Neural cell (in vitro differentiated cells): Measurements from ENCODE around the gene GRIN3B. TPM values are rescaled to one million over a fixed set of nuclear protein-coding genes. Genes with fewer than 3 reads are reported as not detected.

ENCODE experiments used
- H2AFZ ChIP-seq: fragments of 200-600, 300-800 bp; sonication (generic), shearing (Covaris generic); 2 replicates; pipeline ENCODE4 v1.6.0; 2014; ENCODE audit warnings: low read depth, mild to moderate bottlenecking, antibody characterized with exemption, low read length, moderate library complexity
- H3F3A ChIP-seq: fragments of 200-600 bp; shearing (Covaris generic); 2 replicates; pipeline ENCODE4 v1.6.1; 2016; ENCODE audit warnings: mild to moderate bottlenecking, moderate library complexity, mixed read lengths, antibody characterized with exemption, low read length; ENCODE audit not compliant: insufficient read depth, poor library complexity, severe bottlenecking
- H3K27ac ChIP-seq: fragments of 200-600, 300-800 bp; sonication (generic), shearing (Covaris generic); 2 replicates; pipeline ENCODE4 v1.5.1; 2014; ENCODE audit warnings: mild to moderate bottlenecking, low read length, moderate library complexity
- H3K27me3 ChIP-seq: fragments of 300-800, 200-600 bp; sonication (generic), shearing (Covaris generic); 2 replicates; pipeline ENCODE4 v1.6.0; 2014; ENCODE audit warnings: mild to moderate bottlenecking, low read depth, low read length, moderate library complexity; ENCODE audit not compliant: insufficient read depth
- H3K36me3 ChIP-seq: fragments of 300-800, 200-600 bp; sonication (generic), shearing (Covaris generic); 2 replicates; pipeline ENCODE4 v1.5.1; 2014; ENCODE audit warnings: mild to moderate bottlenecking, antibody characterized with exemption, low read length, moderate library complexity; ENCODE audit not compliant: insufficient read depth
- H3K4me2 ChIP-seq: fragments of 300-800, 200-600 bp; sonication (generic), shearing (Covaris generic); 2 replicates; pipeline ENCODE4 v1.6.0; 2014; ENCODE audit warnings: mild to moderate bottlenecking, low read length
- H3K4me3 ChIP-seq: fragments of 300-800, 200-600 bp; sonication (generic), shearing (Covaris generic); 2 replicates; pipeline ENCODE4 v1.5.1; 2014; ENCODE audit warnings: mild to moderate bottlenecking, low read length, moderate library complexity
- H3K79me2 ChIP-seq: fragments of 200-600 bp; shearing (Covaris generic); replicated peaks from 2 replicates; pipeline ENCODE4 v1.6.0; 2014; ENCODE audit warnings: mild to moderate bottlenecking, low read length, moderate library complexity; ENCODE audit not compliant: insufficient read depth
- H3K9ac ChIP-seq: fragments of 300-800, 200-600 bp; sonication (generic), shearing (Covaris generic); 2 replicates; pipeline ENCODE4 v1.6.1; 2016; ENCODE audit warnings: mild to moderate bottlenecking, low read length, mixed read lengths
- H3K9me2 ChIP-seq: fragments of 200-600 bp; shearing (Covaris generic); 2 replicates; pipeline ENCODE4 v1.6.1; 2016; ENCODE audit warnings: mild to moderate bottlenecking, low read length, mixed read lengths; ENCODE audit not compliant: insufficient read depth
- H3K9me3 ChIP-seq: fragments of 200-600, 300-800 bp; sonication (generic), shearing (Covaris generic); 2 replicates; pipeline ENCODE4 v1.6.1; 2016; ENCODE audit warnings: mild to moderate bottlenecking, mixed run types, low read length, moderate library complexity, mixed read lengths
- H4K20me1 ChIP-seq: fragments of 200-600 bp; shearing (Covaris generic); 2 replicates; pipeline ENCODE4 v1.6.1; 2016; ENCODE audit warnings: mild to moderate bottlenecking, mixed run types; ENCODE audit not compliant: insufficient read depth
- EP300 ChIP-seq: fragments of 450-650 bp; conservative IDR thresholded peaks from 2 replicates; pipeline ENCODE4 v1.6.1; 2014; ENCODE audit warnings: antibody characterized with exemption, mild to moderate bottlenecking, moderate library complexity; ENCODE audit not compliant: poor library complexity, severe bottlenecking
- EZH2 ChIP-seq: fragments of 200-600, 300-800 bp; shearing (Covaris generic), sonication (generic); IDR thresholded peaks from 2 replicates; pipeline ENCODE4 v1.6.1; 2014; ENCODE audit warnings: antibody characterized with exemption, low read length, borderline replicate concordance, mild to moderate bottlenecking; ENCODE audit not compliant: insufficient read depth, poor library complexity, severe bottlenecking
- MXI1 ChIP-seq: fragments of 450-650 bp; conservative IDR thresholded peaks from 2 replicates; pipeline ENCODE4 v1.6.1; 2014; ENCODE audit warnings: antibody characterized with exemption, mild to moderate bottlenecking; ENCODE audit not compliant: poor library complexity, severe bottlenecking
- POLR2AphosphoS5 ChIP-seq: IDR thresholded peaks from 2 replicates; pipeline ENCODE4 v1.6.1; 2012
- RAD21 ChIP-seq: fragments of 450-650 bp; conservative IDR thresholded peaks from 2 replicates; pipeline ENCODE4 v1.6.1; 2014; ENCODE audit warnings: antibody characterized with exemption, mild to moderate bottlenecking, moderate library complexity
- SMC3 ChIP-seq: fragments of 450-650 bp; conservative IDR thresholded peaks from 2 replicates; pipeline ENCODE4 v1.6.1; 2014; ENCODE audit warnings: antibody characterized with exemption, mild to moderate bottlenecking, moderate library complexity; ENCODE audit not compliant: poor library complexity
- TAF1 ChIP-seq: IDR thresholded peaks from 2 replicates; pipeline ENCODE4 v1.6.1; 2012; ENCODE audit warnings: low read depth
- polyA plus RNA-seq: library from polyadenylated mRNA; depleted of rRNA; stranded (reverse); fragments of >200 nt; gene quantifications from 2 replicates; pipeline ENCODE4 v1.2.3, GENCODE V29; 2014
- TF ChIP-seq, protein P1 (sequence below): fragments of 450-650 bp; IDR thresholded peaks from 2 replicates; pipeline ENCODE4 v1.5.1; 2014; ENCODE audit warnings: antibody characterized with exemption, mild to moderate bottlenecking, moderate library complexity; ENCODE audit not compliant: poor library complexity, severe bottlenecking
- TF ChIP-seq, protein P2 (sequence below): IDR thresholded peaks from 2 replicates; pipeline ENCODE4 v1.6.1; 2012; ENCODE audit warnings: borderline replicate concordance

Gene GRIN3B
- polyA plus RNA-seq, 1 donor from 2014 or later = 0.46 TPM

DNA sequence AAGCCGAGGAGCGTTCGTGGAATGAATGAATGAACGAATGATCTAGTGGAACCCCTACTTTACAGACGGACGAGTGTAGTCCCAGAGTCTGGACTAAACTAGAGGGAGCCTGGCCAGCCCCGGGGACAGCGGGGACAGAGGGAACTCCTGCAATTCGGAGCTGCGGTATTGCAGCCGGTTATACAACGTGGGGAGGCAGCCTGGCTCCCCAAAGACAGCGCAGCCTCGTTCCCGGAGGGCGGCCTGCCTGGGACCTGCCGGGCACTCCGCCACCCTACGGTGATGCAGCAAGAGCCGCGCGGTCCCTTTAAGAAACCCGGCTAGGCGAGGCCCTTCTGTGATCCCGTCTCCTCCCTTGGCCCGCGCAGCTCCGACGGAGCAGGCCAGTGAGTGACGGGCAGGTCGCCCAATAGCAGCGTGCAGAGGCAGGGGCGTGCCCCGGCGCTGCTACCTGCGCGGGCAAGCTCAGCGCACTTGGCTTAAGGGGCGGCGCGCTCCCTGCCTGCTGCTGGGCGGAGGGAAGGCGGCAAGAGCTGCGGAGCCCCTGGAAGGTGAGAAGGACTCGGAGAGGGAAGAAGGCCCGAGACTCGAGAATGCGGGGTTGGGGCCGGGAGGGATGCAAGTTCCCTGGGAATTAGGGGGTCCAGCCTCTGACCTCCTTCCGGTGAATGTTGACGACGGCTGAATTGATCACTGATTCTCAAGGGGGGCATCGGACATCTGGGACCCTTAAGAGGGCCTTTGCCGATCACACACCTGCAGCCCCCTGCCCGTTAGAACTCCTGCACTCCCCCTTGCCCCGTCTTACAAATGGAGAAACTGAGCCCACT lies 39.6 kb downstream of the GRIN3B start, which contains the start of gene ABCA7:
Gene ABCA7 (plus strand): TSS at position 462 of the 830 bp plus-strand sequence. CDS start 1,255 bp downstream, outside the sequence.
- Histone ChIP-seq H3K9ac (peak within 1 kb of the TSS; percentile 73), H3K27ac (peak within 1 kb of the TSS; percentile 50), H4K20me1 (no peaks in the 10 kb centered on the region), H3K79me2 (no peaks in the 10 kb centered on the region), H3K9me2 (no peaks in the 10 kb centered on the region), H3K36me3 (no peaks in the 10 kb centered on the region), H3K27me3 (no peaks in the 10 kb centered on the region), H3K9me3 (no peaks in the 10 kb centered on the region), H2AFZ (peak within 1 kb of the TSS; percentile 14), H3F3A (no peaks in the 10 kb centered on the region), H3K4me3 (peak within 1 kb of the TSS; percentile 81), H3K4me2 (peak within 1 kb of the TSS; percentile 80)
- TF ChIP-seq POLR2AphosphoS5 = peak; percentile 83
- TF ChIP-seq MXI1 = peak; percentile 70
- TF ChIP-seq EP300 = no peak
- TF ChIP-seq, protein P1, sequence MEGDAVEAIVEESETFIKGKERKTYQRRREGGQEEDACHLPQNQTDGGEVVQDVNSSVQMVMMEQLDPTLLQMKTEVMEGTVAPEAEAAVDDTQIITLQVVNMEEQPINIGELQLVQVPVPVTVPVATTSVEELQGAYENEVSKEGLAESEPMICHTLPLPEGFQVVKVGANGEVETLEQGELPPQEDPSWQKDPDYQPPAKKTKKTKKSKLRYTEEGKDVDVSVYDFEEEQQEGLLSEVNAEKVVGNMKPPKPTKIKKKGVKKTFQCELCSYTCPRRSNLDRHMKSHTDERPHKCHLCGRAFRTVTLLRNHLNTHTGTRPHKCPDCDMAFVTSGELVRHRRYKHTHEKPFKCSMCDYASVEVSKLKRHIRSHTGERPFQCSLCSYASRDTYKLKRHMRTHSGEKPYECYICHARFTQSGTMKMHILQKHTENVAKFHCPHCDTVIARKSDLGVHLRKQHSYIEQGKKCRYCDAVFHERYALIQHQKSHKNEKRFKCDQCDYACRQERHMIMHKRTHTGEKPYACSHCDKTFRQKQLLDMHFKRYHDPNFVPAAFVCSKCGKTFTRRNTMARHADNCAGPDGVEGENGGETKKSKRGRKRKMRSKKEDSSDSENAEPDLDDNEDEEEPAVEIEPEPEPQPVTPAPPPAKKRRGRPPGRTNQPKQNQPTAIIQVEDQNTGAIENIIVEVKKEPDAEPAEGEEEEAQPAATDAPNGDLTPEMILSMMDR = peak; percentile 22
- peak; percentile 25 for TF ChIP-seq RAD21
- peak; percentile 22 for TF ChIP-seq SMC3
- peak; percentile 64 for TF ChIP-seq TAF1
- no peak for TF ChIP-seq EZH2

DNA sequence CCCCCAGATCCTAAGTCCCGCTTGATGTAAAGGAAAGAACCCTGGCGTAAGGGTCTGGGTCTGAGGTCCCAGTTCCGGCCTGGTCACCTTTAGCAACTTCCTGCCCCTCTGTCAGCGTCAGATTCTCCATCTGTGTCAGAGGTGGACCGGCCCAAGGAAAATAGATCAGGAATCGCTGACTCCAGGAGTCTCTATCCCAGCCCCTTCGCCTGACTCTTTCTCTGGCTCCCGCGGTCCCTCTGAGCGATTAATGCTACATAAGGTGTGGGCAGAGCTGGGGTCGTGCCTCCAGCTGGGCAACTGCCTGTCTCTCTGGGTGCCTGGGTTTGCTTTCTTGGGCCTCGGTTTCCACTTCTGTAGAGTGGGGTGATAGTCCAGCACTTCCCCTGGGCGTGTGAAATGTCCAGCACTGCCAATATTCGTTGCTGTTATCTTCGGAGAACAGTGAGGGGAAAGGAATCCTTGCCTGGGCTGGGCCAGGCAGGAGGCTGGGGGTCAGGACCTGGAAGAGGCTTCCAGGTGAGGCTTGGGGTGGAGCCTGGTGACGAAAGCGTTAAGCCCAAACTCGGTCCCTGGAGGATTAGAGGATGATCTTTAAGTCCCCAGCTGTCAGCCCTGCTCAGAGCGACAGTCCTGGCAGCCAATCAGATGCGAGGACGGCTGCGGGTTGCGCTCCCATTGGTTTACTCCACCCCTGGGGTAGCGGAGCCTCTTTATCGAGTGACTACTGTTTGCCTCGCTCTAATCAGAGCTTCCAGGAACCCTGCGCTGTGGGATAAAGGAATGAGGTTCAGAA lies 40.5 kb downstream of the GRIN3B start:
- peak overlapping the region; percentile 81 for H3K4me3 ChIP-seq
- peak; percentile 40 for TF ChIP-seq POLR2AphosphoS5
- TF ChIP-seq, protein P2, sequence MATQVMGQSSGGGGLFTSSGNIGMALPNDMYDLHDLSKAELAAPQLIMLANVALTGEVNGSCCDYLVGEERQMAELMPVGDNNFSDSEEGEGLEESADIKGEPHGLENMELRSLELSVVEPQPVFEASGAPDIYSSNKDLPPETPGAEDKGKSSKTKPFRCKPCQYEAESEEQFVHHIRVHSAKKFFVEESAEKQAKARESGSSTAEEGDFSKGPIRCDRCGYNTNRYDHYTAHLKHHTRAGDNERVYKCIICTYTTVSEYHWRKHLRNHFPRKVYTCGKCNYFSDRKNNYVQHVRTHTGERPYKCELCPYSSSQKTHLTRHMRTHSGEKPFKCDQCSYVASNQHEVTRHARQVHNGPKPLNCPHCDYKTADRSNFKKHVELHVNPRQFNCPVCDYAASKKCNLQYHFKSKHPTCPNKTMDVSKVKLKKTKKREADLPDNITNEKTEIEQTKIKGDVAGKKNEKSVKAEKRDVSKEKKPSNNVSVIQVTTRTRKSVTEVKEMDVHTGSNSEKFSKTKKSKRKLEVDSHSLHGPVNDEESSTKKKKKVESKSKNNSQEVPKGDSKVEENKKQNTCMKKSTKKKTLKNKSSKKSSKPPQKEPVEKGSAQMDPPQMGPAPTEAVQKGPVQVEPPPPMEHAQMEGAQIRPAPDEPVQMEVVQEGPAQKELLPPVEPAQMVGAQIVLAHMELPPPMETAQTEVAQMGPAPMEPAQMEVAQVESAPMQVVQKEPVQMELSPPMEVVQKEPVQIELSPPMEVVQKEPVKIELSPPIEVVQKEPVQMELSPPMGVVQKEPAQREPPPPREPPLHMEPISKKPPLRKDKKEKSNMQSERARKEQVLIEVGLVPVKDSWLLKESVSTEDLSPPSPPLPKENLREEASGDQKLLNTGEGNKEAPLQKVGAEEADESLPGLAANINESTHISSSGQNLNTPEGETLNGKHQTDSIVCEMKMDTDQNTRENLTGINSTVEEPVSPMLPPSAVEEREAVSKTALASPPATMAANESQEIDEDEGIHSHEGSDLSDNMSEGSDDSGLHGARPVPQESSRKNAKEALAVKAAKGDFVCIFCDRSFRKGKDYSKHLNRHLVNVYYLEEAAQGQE = no peak
- H3K4me2 ChIP-seq = peak overlapping the region; percentile 68
- H3K36me3 ChIP-seq = no peaks in the 10 kb centered on the region
- H2AFZ ChIP-seq = peak overlapping the region; percentile 14
- no peaks in the 10 kb centered on the region for H3K79me2 ChIP-seq
- no peaks in the 10 kb centered on the region for H3K27me3 ChIP-seq
- no peaks in the 10 kb centered on the region for H4K20me1 ChIP-seq
- peak overlapping the region; percentile 73 for H3K9ac ChIP-seq
- H3K9me3 ChIP-seq = no peaks in the 10 kb centered on the region
- no peaks in the 10 kb centered on the region for H3F3A ChIP-seq
- no peaks in the 10 kb centered on the region for H3K9me2 ChIP-seq
- H3K27ac ChIP-seq = peak overlapping the region; percentile 50
